GM20431 (cell line): ENCODE data around the gene KRT15.

ENCODE experiments used
- in situ Hi-C: fragments of 300-500 bp; cut with MseI, MboI; formaldehyde crosslinking; loops from one replicate; pipeline ENCODE4 v1.15.0; 2020; ENCODE audit warnings: low sequenced_read_pairs; ENCODE audit not compliant: unreplicated experiment

KRT15 gene

DNA sequence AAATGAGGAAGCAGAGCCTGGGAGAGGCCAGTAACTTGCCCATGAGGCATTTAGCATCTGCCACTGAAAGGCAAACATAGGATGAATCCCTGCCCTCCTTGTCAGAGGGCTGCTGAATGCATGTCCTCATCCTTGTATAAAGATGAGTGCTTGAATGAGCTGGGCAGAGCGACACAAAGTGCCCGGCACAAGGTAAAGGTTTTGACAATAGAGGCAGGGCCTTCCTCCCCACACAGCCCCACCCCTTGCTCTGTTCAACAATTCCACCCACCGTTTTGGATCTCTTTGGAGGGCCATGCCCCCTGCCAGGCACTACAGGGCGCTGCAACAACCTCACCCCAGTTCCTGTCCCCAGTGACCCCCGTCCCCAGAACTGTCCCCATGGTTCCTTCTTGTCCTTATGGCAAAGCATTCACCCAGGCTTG, 10.8 kb upstream of the KRT15 start:
- in situ Hi-C loops, result no loop called here

DNA sequence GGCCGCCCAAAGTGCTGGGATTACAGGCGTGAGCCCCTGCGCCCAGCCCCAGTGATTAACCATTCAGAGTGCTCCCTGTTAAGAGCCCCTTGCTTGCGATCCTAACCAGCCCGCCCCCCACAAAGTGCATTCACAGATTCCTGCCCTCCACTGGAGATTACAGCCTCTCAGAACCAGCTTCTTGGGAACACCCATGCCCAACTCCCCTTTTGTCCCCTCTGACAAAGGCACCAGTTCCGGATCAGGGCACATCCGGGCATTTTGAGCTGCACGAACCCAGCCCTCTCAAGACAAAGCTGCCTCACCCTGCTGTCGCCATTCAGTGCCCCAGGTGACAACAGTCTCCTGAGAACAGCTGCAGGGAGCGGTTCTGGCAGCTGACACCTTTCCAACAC, 10.3 kb upstream of the KRT15 start:
- in situ Hi-C loops, result no loop called here

DNA sequence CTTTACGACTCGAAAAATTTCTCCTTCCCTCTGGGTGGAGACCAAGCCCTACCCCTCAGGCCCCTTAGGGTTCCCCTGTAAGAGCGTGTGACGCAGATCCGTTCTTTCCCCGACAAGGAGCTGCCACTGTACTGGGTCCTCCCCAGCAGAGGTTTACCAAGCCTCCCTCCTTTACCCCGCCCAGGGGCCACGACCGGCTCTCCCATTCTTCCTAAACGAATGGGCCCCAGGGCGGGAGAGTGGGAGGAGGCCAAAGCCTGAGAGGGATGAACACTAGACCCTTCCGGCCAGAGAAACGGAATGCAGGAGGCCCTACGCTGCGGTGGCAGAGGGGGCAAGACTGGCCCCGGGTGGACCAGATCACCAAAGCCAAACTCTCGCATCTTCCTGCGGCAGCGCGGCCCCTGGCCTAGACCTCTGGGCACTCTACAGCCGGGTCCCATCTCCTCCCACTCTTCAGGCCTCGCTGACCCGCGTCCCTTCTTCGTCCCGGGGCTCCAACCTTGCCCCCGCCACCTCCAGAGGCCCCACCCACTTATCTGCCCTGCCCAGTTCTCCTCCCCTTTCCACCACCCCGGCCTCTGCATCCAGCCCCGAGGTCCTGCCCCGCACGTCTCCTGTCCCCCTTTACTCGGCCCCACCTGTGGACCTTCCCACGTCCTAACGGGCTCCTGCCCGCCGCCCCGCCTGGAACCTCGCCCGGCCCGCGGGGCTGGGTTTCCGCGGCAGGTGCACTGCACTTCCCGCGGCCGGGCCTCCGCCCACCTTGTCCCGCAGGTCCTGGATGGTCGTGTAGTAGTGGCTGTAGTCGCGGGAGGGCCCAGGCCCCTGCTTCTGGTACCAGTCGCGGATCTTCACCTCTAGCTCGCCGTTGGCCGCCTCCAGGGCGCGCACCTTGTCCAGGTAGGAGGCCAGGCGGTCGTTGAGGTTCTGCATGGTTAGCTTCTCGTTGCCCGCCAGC, 8.7 kb upstream of the KRT15 start:
- in situ Hi-C loops, result no loop called here

DNA sequence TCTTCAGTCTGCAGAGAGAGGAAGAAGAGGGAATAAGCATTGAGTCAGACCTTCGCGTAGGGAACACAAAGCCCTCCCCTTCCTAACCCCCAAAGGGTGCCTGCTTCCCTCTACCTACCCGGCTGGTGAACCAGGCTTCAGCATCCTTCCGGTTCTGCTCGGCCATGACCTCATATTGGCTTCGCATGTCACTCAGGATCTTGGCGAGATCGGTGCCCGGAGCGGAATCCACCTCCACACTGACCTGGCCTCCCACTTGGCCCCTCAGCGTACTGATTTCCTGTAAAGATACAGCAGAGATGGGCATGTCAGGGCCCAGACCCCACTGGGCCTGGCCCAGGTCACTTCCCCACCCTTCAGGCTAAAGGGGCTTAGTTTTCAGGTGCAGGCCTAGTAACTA, 5.6 kb upstream of the KRT15 start:
- in situ Hi-C loops, result no loop called here

DNA sequence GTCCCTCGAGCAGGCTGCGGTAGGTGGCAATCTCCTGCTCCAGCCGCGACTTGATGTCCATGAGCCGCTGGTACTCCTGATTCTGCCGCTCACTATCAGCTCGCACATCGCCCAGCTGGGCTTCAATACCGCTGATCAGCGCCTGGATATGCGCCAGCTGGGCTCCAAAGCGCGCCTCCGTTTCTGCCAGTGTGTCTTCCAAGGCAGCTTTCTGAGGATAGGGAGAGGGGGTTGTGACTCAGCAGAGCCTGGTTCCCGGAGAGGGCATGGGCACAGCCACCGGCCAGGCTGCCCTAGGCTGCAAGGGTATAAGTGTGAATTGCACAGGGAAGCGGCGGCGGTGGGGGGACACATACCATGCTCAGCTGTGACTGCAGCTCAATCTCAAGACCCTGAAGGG, 5.1 kb upstream of the KRT15 start:
- in situ Hi-C loops, result no loop called here

DNA sequence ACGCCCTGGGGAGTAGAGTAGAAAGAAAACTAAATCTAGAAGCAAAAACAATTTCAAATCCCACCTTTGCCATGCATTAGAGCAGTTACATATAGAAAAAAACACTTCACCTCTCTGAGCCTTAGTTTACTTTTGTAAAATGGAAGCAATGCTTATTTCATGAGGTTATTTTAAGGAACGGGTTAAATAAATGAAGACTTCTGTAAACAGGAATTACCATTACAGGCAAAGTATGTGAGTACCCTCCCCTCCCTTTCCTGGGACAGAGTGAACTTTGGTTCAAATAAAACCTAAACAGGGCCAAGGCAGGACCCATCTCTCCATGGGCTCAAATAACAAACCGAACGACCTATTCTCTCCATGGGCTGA, 4.5 kb upstream of the KRT15 start:
- in situ Hi-C loops, result no loop called here

DNA sequence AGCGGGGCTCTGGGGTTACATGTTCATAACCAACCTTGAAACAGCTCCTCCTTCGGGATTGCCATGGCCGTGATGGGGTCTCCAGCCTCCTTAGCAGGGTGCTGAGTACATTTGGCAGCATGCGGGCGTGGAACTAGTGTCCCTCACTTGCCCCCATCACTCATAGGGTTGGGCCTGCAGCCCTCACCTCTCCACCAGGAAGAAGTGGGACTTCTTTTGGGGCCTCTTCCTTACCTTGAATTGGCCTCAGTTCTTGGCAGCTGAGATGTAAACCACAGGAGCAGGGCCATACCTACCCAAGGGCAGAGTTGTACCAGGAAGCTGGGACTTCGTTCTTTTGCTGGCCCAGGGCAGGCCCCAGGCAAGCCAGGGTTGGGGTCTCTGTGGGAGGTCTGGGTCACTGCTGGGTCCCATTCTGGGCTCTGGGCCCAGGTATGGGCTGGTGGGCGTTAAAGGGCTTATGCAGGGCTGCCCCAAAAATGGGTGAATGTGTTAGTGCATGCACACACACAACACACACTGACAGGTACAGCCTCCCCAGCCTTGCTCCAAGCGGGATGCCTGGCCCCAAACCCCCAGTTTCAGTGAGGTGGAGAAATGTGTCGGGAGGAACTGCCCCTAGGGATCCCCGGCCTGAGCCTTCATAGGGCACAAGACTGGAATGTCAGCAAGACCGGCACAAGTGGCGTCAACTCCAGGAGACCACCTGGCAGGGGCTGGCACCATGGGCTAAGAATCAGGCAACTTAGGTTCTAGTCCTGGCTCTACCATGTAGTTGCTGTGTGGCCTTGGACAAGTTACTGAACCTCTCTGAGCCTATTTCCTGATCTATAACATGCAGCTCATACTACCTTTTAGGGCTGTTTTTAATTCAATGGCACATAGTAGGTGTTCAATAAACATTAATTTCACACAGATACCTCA, 3.9 kb upstream of the KRT15 start:
- in situ Hi-C loops, result no loop called here

DNA sequence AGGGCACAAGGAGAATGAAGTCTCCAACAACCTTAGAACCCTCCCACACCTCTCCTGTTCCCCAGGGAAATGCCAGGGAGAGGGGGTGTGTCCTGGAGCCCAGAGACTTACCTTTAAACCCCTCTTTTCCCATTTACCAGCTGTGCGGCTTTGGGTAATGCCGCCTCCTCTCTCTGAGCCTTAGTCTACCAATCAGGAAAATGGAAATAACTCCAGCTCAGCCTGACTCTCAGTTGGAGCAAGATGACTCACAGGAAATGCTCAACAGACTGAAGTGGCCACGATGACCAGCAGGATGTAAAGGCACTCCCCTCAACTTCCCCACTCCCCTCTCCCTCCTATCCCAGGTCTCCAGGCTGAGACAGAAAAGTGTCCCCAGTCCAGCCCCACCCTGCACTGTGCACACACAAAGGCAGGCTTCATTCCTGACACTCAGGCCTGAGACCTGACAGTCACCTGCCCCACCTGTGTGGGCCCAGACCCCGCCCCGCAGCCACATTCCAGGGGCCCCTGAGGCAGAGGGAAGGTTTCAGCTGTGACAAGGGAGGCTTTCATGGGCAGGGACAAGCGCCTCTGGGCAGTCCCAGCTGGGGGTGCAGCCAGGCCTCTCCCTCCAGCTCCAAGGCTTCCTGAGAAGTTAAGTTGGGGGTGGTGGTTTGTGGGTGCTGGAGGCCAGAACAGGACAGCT, 3.0 kb upstream of the KRT15 start:
- in situ Hi-C loops, result no loop called here

DNA sequence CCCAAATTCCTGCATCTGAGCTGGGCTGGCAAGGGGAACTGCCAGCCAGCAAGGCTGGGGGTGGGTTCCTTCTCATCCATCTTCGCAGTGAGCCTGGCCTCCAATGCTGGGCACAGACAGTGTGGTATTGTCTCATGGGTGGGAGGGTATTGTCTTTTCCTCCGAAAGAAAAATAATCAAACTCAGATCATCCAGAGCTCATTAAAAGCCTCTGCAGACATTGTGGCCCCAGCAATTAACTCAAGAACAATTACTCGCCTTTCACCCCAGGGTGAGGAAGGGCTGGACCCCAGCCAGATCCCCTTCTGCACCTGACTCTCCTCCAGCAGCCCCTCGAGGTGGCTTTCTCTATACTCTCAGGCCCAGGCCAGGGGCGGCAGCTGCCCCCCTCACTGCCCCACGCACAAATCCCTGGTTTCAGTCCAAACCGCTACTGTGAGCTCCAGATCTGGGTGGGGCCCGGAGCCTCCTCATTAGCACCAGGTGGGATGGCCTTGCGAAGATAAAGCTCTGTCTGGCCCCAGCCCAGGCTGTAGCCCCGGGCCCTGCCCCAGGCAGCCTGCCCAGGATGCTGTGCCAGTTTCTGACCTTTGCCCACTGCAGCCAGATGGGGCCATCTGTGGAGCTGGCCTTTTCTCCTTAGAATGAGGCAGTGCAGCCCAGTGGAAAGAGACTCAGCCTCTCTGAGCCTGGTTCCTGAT, 2.3 kb upstream of the KRT15 start:
- in situ Hi-C loops, result no loop called here

DNA sequence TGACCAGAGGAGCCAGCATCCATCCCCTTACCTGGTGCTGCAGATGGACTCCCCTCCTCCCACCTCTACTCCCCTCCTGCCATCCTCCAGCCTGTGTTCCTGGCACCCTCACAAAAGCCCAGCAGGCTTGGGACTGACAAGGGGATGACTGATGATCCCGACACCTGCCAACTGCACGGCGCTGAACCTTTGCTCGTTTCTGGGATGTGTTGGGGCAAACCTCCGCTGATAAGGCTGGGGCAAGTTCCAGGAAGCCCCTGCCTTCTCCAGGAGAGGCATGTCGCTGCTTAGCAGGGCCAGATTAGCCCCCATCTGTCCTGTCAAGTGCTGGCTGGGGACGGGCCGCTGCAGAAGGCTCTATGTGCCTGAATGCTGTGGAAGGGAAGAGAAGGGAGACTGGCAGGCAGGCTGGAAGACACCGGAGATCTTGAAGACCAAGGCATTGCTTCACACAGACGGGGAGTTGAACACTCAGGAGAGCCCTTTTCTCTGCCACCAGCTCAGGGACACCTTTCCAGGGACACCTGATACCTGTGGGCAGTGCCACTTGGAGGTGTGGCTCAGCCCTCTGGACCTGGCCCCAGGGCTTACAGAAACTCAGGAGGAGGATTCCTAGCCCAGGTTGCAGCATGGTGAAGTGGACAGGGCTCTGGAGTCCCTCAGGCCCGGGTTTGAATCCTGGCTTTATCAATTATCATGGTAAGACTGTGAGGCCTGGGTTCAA, 973 bp upstream of the KRT15 start:
- in situ Hi-C loops, result no loop called here

DNA sequence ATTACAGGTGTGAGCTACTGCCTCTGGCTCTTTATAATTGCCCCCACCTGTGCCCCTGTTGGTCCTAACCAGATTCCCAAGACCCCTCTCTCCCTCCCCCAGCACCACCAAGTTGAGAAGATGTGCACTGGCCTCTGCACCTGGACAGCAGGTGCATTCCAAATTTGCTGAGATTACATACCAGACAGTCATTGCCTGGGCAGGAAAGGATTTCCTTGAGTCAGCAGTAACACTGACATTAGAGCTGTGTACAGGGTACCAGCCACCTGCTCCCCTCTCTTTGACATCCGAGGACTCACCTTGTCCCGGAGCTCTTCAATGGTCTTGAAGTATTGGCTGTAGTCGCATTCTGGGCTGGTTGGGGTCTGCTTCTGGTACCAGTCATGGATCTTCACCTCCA, 659 bp downstream of the KRT15 start:
- in situ Hi-C loops, result no loop called here

DNA sequence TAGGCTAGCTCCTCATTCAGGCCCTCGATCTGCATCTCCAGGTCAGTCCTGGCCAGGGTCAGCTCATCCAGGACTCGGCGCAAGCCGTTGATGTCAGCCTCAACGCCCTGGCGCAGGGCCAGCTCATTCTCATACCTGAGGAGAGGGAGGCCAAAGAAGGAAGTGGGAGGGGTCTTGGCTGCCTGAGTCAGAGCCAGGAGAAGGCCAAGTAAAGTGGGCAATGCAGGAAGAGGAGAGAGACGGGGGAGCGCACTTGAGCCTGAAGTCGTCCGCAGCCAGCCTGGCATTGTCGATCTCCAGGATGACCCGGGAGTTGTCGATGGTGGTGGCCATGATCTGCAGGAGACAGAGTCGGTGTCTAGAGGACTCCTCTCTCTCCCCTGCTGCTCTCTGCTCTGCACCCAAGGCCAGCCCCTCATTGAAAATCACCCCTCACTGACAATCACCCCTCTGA, 1.8 kb downstream of the KRT15 start:
- in situ Hi-C loops, result no loop called here

DNA sequence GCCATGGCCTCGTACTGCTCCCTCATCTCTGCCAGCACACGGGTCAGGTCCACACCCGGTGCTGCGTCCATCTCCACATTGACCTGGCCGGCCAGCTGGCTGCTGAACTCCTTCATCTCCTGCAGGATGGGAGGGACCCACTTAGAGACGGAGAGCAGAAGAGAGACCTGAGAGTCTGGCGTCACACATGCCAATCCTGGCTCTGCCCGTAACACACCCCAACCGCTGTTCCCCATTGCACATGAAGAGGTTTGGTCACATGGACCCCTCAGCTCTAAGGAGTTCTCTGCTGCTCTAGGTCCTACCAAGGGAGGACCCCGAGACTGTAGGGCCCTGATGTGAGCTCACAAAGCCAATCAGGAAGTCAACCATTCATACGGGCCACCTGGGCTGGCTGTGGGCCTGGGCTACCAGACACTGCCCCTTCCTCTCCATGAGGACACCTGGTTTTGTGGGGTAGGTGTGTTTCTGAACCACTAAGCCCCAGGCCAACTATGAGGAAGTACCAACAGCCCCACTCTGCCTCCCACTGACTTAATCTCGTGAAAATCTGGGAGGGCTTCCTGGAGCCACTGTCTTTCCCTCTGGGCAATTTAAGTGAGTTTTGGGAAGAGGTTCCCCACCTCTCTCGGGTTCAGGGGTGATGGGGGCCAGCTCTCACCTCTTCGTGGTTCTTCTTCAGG, 2.4 kb downstream of the KRT15 start:
- in situ Hi-C loops, result no loop called here

DNA sequence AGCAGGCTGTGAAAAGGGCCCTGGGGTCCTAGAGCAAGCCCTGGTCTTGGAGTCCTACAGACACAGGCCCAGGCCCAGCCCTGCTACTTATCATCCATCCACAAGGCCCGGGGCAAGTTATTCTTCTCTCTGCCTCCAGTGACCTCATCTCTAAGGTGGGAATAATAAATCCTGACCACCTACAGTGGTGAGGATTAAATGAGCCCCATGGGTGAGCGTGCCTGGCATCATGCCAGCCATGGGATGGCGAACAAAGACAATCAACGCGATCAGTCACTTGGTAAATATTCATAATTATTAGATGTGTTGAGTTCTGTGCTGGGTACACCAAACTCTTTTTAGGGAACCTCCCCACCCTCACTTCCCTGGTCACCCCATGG, 5.5 kb downstream of the KRT15 start:
- in situ Hi-C loops, result no loop called here

DNA sequence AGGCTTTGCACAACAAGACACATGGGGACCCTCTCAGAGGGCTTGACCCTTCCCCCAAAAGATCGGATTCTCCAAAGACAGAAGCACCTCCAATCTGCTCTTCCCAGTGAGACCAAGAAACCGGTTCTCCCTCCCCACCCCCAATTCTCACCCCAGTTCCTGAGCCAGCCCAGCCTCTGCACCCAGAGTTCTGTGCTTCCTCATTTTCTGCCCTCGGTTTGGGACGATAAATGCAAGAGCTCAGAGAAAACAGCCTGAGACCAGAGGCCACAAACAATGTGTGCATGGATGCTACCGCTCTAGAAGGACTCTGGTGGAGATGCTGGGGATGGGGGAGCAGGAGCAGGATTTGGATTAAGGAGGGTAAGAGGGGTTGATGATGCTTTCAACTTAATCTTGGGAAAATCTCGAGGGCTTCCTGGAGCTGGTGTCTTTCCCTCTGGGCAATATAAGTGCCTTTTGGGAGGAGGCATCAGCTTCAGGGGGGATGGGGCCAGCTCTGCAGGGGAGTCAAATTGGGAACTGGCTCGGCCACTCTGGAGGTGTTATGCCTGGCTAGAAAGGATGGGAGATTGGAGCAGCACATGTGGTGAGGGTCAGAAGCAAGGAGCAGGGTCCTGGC, 6.0 kb downstream of the KRT15 start:
- in situ Hi-C loops, result no loop called here

DNA sequence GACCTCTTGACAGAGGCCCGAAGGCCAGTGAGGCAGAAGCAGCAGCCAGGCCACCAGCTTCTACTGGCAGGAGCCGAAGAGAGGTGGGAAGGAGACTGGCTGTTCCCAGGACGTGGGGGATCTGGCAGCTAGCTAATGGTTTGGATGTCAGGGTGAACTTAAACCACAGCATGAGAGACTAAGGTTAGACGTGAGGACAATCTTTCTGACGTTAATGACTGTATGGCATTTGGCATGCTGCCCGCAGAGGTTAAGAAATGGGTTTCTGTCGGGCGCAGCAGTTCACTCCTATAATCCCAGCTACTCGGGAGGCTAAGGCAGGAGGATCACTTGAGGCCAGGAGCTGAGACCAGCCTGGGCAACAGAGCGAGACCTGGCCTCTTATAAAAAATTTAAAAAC, 7.0 kb downstream of the KRT15 start:
- in situ Hi-C loops, result no loop called here

DNA sequence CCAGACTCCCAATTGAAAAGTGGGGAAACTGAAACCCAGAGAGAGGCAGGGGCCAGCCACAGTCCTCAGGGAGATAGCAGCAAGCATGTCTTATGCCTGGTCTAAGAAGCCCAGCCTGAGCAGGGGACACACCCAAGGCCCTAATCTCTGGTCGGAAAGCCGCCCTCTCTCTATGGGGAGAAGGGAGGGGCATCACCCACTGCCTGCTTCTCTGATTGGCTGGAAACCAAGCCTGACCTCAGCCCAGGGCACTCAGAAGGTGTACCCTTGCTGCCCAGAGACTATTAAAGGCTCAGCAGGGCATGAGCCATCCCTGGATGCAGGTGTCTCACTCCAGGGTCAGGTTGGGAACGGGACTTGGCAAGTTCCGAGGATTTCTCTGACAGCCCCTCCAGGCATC, 7.6 kb downstream of the KRT15 start:
- in situ Hi-C loops, result no loop called here
